ENCODE results near the gene VWA3B. TPM values are rescaled to one million over a fixed set of nuclear protein-coding genes. Genes with fewer than 3 reads are reported as not detected.
A peak's percentile ranks its signal among the peaks of the same experiment; 100 is the strongest.

Gene VWA3B
- total and polyA plus RNA-seq, 5 donors from 2014 or later, result not detected

DNA sequence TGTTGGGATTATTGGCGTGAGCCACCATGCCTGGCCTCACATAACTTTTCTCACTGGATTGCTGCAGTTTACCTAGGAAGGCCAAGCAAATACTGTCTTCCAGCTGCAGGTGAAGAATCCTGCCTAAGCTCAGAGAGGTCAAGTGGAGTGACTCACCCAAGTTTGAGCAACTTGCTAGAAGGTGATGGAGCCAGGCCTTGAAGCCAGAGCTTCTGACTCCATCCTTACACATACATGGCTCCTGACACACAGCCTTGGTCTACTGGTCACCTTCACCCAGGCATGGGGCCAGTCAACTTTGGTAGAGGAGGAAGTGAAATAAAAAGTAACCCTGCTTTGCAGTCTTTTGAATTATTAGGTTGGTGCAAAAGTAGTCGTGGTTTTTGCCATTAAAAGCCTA is 93.5 kb downstream of the VWA3B start:
- Histone ChIP-seq H3K36me3 (ENCODE audit: control insufficient read depth, insufficient read depth, low read length) (no peaks in the 10 kb centered on the region), H3K27ac (ENCODE audit: insufficient read depth, low read length, poor library complexity, severe bottlenecking) (no peak overlapping the region), H3K4me1 (ENCODE audit: control insufficient read depth, insufficient read depth, low read length, poor library complexity, severe bottlenecking) (no peaks in the 10 kb centered on the region), H3K4me3 (ENCODE audit: low read depth, low read length) (no peak overlapping the region), H3K27me3 (ENCODE audit: control insufficient read depth, insufficient read depth, low read length) (peaks cover 7% of the 10 kb centered on the region), H3K9me3 (ENCODE audit: control insufficient read depth in 2 of 2, low read length in 2 of 2) (no peaks in the 10 kb centered on the region)
- no peak for DNase-seq
- no peak overlapping the region for H3K27ac Mint-ChIP-seq
- H3K4me1 Mint-ChIP-seq, result no peaks in the 10 kb centered on the region
- H3K27me3 Mint-ChIP-seq, result peaks cover 16% of the 10 kb centered on the region
- peaks cover 0 to 2% (median 0%) of the 10 kb centered on the region in 7 donors for H3K9me3 Mint-ChIP-seq
- H3K4me3 Mint-ChIP-seq, result no peak overlapping the region
- ATAC-seq (ENCODE audit: low read depth in 2 of 2), result no peak
- H3K36me3 Mint-ChIP-seq, result no peaks in the 10 kb centered on the region

- Histone ChIP-seq H3K27ac (ENCODE audit: insufficient read depth, low read length, poor library complexity, severe bottlenecking) (no peak overlapping the region), H3K9me3 (ENCODE audit: control insufficient read depth in 2 of 2, low read length in 2 of 2) (no peaks in the 10 kb centered on the region), H3K4me1 (ENCODE audit: control insufficient read depth, insufficient read depth, low read length, poor library complexity, severe bottlenecking) (no peaks in the 10 kb centered on the region), H3K4me3 (ENCODE audit: low read depth, low read length) (no peak overlapping the region), H3K27me3 (ENCODE audit: control insufficient read depth, insufficient read depth, low read length) (peaks cover 7% of the 10 kb centered on the region), H3K36me3 (ENCODE audit: control insufficient read depth, insufficient read depth, low read length) (no peaks in the 10 kb centered on the region)
- ATAC-seq (ENCODE audit: low read depth in 2 of 2) (no peak), DNase-seq (no peak)
- Mint-ChIP-seq H3K4me3 (no peak overlapping the region), H3K4me1 (no peaks in the 10 kb centered on the region), H3K9me3 (peaks cover 0 to 2% (median 0%) of the 10 kb centered on the region in 7 donors), H3K27ac (peak overlapping the region in 1 of 3 donors; percentile 40), H3K36me3 (no peaks in the 10 kb centered on the region), H3K27me3 (peaks cover 16% of the 10 kb centered on the region)
Observed at GRCh38 chr2:98181346-98181745, 94.4 kb downstream of the VWA3B start.

GRCh38 chr2:98185801-98186200 is 98.8 kb downstream of the VWA3B start:
- Mint-ChIP-seq H3K36me3 (no peaks in the 10 kb centered on the region), H3K27me3 (peaks cover 8% of the 10 kb centered on the region), H3K9me3 (peaks cover 0 to 2% (median 0%) of the 10 kb centered on the region in 7 donors), H3K4me3 (no peak overlapping the region), H3K27ac (no peak overlapping the region), H3K4me1 (no peaks in the 10 kb centered on the region)
- no peaks in the 10 kb centered on the region for H3K4me1 ChIP-seq (ENCODE audit: control insufficient read depth, insufficient read depth, low read length, poor library complexity, severe bottlenecking)
- H3K4me3 ChIP-seq (ENCODE audit: low read depth, low read length), result no peak overlapping the region
- H3K36me3 ChIP-seq (ENCODE audit: control insufficient read depth, insufficient read depth, low read length), result no peaks in the 10 kb centered on the region
- H3K27me3 ChIP-seq (ENCODE audit: control insufficient read depth, insufficient read depth, low read length), result peaks cover 6% of the 10 kb centered on the region
- ATAC-seq (ENCODE audit: low read depth in 2 of 2), result no peak
- no peak overlapping the region for H3K27ac ChIP-seq (ENCODE audit: insufficient read depth, low read length, poor library complexity, severe bottlenecking)
- DNase-seq, result no peak
- no peaks in the 10 kb centered on the region for H3K9me3 ChIP-seq (ENCODE audit: control insufficient read depth in 2 of 2, low read length in 2 of 2)

DNA sequence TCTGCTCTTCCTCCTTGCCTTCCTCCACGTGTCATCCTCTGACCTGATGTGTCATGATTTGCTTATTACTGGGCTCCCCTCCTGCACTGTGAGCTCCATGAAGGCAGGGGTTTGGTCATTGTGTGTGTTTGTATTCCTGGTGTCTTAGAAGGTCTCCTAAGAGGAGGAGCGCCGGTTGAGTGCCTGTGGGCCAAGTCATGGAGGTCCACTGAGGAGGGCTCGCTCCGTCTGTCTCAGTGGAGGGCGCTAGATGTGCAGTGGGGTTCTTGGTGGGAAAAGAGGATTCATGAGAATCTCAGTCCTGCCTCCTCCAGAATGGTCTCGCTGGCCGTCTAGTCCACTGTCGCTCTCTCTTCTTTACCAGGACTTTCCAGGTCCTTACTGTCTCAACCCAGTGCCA is 100.2 kb downstream of the VWA3B start:
- no peak for ATAC-seq (ENCODE audit: low read depth in 2 of 2)
- no peaks in the 10 kb centered on the region for H3K4me1 Mint-ChIP-seq
- peaks cover 9% of the 10 kb centered on the region for H3K27me3 ChIP-seq (ENCODE audit: control insufficient read depth, insufficient read depth, low read length)
- no peaks in the 10 kb centered on the region for H3K4me1 ChIP-seq (ENCODE audit: control insufficient read depth, insufficient read depth, low read length, poor library complexity, severe bottlenecking)
- no peaks in the 10 kb centered on the region for H3K36me3 Mint-ChIP-seq
- H3K27ac Mint-ChIP-seq, result no peak overlapping the region
- H3K27ac ChIP-seq (ENCODE audit: insufficient read depth, low read length, poor library complexity, severe bottlenecking), result no peak overlapping the region
- no peaks in the 10 kb centered on the region for H3K9me3 Mint-ChIP-seq
- H3K9me3 ChIP-seq (ENCODE audit: control insufficient read depth in 2 of 2, low read length in 2 of 2), result no peaks in the 10 kb centered on the region
- H3K36me3 ChIP-seq (ENCODE audit: control insufficient read depth, insufficient read depth, low read length), result no peaks in the 10 kb centered on the region
- no peak overlapping the region for H3K4me3 ChIP-seq (ENCODE audit: low read depth, low read length)
- H3K4me3 Mint-ChIP-seq, result no peak overlapping the region
- H3K27me3 Mint-ChIP-seq, result no peaks in the 10 kb centered on the region
- DNase-seq, result no peak

- peaks cover 9% of the 10 kb centered on the region for H3K27me3 ChIP-seq (ENCODE audit: control insufficient read depth, insufficient read depth, low read length)
- ATAC-seq (ENCODE audit: low read depth in 2 of 2) (no peak), DNase-seq (no peak)
- no peaks in the 10 kb centered on the region for H3K4me1 Mint-ChIP-seq
- no peaks in the 10 kb centered on the region for H3K4me1 ChIP-seq (ENCODE audit: control insufficient read depth, insufficient read depth, low read length, poor library complexity, severe bottlenecking)
- no peak overlapping the region for H3K4me3 ChIP-seq (ENCODE audit: low read depth, low read length)
- H3K27me3 Mint-ChIP-seq, result peaks cover 4% of the 10 kb centered on the region
- no peak overlapping the region for H3K27ac ChIP-seq (ENCODE audit: insufficient read depth, low read length, poor library complexity, severe bottlenecking)
- H3K36me3 ChIP-seq (ENCODE audit: control insufficient read depth, insufficient read depth, low read length), result no peaks in the 10 kb centered on the region
- H3K9me3 Mint-ChIP-seq, result no peaks in the 10 kb centered on the region
- no peaks in the 10 kb centered on the region for H3K36me3 Mint-ChIP-seq
- H3K9me3 ChIP-seq (ENCODE audit: control insufficient read depth in 2 of 2, low read length in 2 of 2), result no peaks in the 10 kb centered on the region
- H3K4me3 Mint-ChIP-seq, result no peak overlapping the region
- H3K27ac Mint-ChIP-seq, result no peak overlapping the region
Observed at GRCh38 chr2:98188351-98189046, 101.5 kb downstream of the VWA3B start.

DNA sequence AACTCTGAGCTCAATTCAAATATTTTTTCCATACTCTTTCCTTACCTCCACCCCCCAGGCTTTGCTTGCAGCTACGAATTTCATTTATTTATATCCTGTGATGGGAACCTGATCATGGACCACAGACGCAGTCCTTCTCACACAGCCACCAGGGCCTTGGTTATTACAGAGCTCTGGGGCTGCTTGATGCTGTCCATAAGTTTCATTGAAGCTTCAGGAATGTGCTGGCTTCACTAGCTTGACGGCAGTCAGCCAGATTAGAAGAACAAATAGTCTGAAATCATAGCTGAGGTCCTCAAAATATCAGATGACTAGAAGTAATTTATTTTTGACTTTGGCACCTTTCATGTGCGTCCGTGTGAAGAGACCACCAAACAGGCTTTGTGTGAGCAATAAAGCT is 104.9 kb downstream of the VWA3B start:
- peaks cover 6% of the 10 kb centered on the region for H3K27me3 ChIP-seq (ENCODE audit: control insufficient read depth, insufficient read depth, low read length)

DNA sequence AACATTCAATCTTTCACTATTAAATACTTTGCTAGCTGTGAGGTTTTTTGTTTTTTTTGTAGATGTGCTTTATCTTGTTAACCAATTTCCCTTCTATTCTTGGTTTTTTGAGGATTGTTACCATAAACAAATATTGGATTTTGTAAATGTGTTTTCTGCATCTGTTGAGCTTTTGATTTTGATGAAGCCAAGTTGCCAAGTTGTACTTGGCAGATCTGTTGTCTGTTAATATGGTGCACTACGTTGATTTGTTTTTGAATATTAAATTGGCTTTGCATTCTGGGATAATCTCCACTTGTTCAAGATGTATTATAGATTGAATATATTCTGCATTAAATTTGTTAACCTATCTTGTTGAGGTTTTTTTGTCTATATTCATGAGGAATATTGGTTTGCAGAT is 114.6 kb downstream of the VWA3B start:
- Histone ChIP-seq H3K27me3 (ENCODE audit: control insufficient read depth, insufficient read depth, low read length) (peaks cover 5% of the 10 kb centered on the region), H3K36me3 (ENCODE audit: control insufficient read depth, insufficient read depth, low read length) (no peaks in the 10 kb centered on the region), H3K4me1 (ENCODE audit: control insufficient read depth, insufficient read depth, low read length, poor library complexity, severe bottlenecking) (no peaks in the 10 kb centered on the region), H3K27ac (ENCODE audit: insufficient read depth, low read length, poor library complexity, severe bottlenecking) (no peak overlapping the region), H3K4me3 (ENCODE audit: low read depth, low read length) (no peak overlapping the region), H3K9me3 (ENCODE audit: control insufficient read depth in 2 of 2, low read length in 2 of 2) (no peaks in the 10 kb centered on the region)
- no peak for DNase-seq
- Mint-ChIP-seq H3K4me3 (no peak overlapping the region), H3K27ac (no peak overlapping the region), H3K27me3 (peaks cover 44% of the 10 kb centered on the region), H3K4me1 (no peaks in the 10 kb centered on the region), H3K9me3 (no peaks in the 10 kb centered on the region), H3K36me3 (no peaks in the 10 kb centered on the region)
- no peak for ATAC-seq (ENCODE audit: low read depth in 2 of 2)

More for the DNA sequence above, 104.9 kb downstream of the VWA3B start:
- no peaks in the 10 kb centered on the region for H3K4me1 Mint-ChIP-seq
- H3K27ac Mint-ChIP-seq, result no peak overlapping the region
- no peaks in the 10 kb centered on the region for H3K9me3 Mint-ChIP-seq
- ATAC-seq (ENCODE audit: low read depth in 2 of 2) (no peak), DNase-seq (no peak)
- no peaks in the 10 kb centered on the region for H3K36me3 Mint-ChIP-seq
- H3K27me3 Mint-ChIP-seq, result peaks cover 4% of the 10 kb centered on the region
- H3K27ac ChIP-seq (ENCODE audit: insufficient read depth, low read length, poor library complexity, severe bottlenecking), result no peak overlapping the region
- H3K4me1 ChIP-seq (ENCODE audit: control insufficient read depth, insufficient read depth, low read length, poor library complexity, severe bottlenecking), result no peaks in the 10 kb centered on the region
- H3K9me3 ChIP-seq (ENCODE audit: control insufficient read depth in 2 of 2, low read length in 2 of 2), result no peaks in the 10 kb centered on the region
- H3K4me3 ChIP-seq (ENCODE audit: low read depth, low read length), result no peak overlapping the region
- no peaks in the 10 kb centered on the region for H3K36me3 ChIP-seq (ENCODE audit: control insufficient read depth, insufficient read depth, low read length)
- H3K4me3 Mint-ChIP-seq, result no peak overlapping the region

DNA sequence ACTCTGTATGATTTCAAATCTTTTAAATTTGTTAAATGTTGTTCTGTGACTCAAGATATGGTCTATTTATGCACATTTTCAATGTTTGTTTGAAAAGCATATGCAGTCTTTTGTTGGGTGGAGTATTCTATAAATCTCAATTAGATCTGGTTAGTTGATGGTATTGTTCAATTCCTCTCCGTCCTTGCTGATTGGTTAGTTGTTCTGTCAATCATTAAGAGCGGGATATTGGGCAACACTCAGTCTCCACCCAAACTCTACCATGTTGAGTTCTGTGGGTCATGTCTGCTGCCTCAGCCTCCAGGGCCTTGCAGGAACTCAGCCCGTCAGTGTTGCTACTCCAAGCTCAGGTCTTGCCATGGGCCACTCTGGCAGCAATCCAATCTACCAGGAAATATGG is 118.9 kb downstream of the VWA3B start:
- ATAC-seq (ENCODE audit: low read depth in 2 of 2), result no peak
- H3K27ac Mint-ChIP-seq, result no peak overlapping the region

More for the DNA sequence above, 118.9 kb downstream of the VWA3B start:
- H3K27me3 ChIP-seq (ENCODE audit: control insufficient read depth, insufficient read depth, low read length), result peaks cover 5% of the 10 kb centered on the region
- H3K27ac ChIP-seq (ENCODE audit: insufficient read depth, low read length, poor library complexity, severe bottlenecking), result no peak overlapping the region
- no peaks in the 10 kb centered on the region for H3K9me3 ChIP-seq (ENCODE audit: control insufficient read depth in 2 of 2, low read length in 2 of 2)
- H3K4me3 ChIP-seq (ENCODE audit: low read depth, low read length), result no peak overlapping the region
- H3K4me1 ChIP-seq (ENCODE audit: control insufficient read depth, insufficient read depth, low read length, poor library complexity, severe bottlenecking), result no peaks in the 10 kb centered on the region
- Mint-ChIP-seq H3K9me3 (peaks cover 0 to 1% (median 0%) of the 10 kb centered on the region in 7 donors), H3K36me3 (no peaks in the 10 kb centered on the region), H3K27me3 (peaks cover 29% of the 10 kb centered on the region), H3K4me3 (no peak overlapping the region), H3K4me1 (no peaks in the 10 kb centered on the region)
- peak in 1 of 3 donors; percentile 2 for DNase-seq
- no peaks in the 10 kb centered on the region for H3K36me3 ChIP-seq (ENCODE audit: control insufficient read depth, insufficient read depth, low read length)
